Activated CD4-positive, alpha-beta T cell treated with anti-CD3 and anti-CD28 coated beads, Interleukin-2, amount 50 U/mL, for 1 hour (primary cell): ENCODE results near the gene FOXR2.

ENCODE experiments used
- DNase-seq: peaks from one replicate; pipeline ENCODE4 v3.0.0-alpha.2; 2020

Gene FOXR2

GRCh38 chrX:55623100-55623499, at the start of gene FOXR2:
TSS of gene FOXR2 (plus strand) at chrX:55623400. CDS start at chrX:55623712, 312 bp downstream.
- DNase-seq: no peak

- DNase-seq: no peak
These were observed 44.1 kb upstream of the FOXR2 start for GRCh38 chrX:55579115-55579514.

- no peak for DNase-seq
These were observed 40.8 kb upstream of the FOXR2 start for GRCh38 chrX:55582447-55582846.

GRCh38 chrX:55593296-55593695, 29.9 kb upstream of the FOXR2 start:
- no peak for DNase-seq

GRCh38 chrX:55593756-55594257, 29.4 kb upstream of the FOXR2 start:
- no peak for DNase-seq

- no peak for DNase-seq
These were observed 24.9 kb upstream of the FOXR2 start for GRCh38 chrX:55598333-55598732.

- no peak for DNase-seq
These were observed 3.7 kb upstream of the FOXR2 start for GRCh38 chrX:55619547-55619946.

- no peak for DNase-seq
These were observed 1.2 kb downstream of the FOXR2 start for GRCh38 chrX:55624403-55624802.

GRCh38 chrX:55636109-55636508, 12.9 kb downstream of the FOXR2 start:
- no peak for DNase-seq

- no peak for DNase-seq
These were observed 15.7 kb downstream of the FOXR2 start for GRCh38 chrX:55638933-55639332.

- DNase-seq: no peak
These were observed 17.7 kb downstream of the FOXR2 start for GRCh38 chrX:55640854-55641253.

- no peak for DNase-seq
These were observed 25.2 kb downstream of the FOXR2 start for GRCh38 chrX:55648434-55648833.

GRCh38 chrX:55659931-55660330, 36.7 kb downstream of the FOXR2 start:
- no peak for DNase-seq

GRCh38 chrX:55663584-55663983, 40.4 kb downstream of the FOXR2 start:
- no peak for DNase-seq

GRCh38 chrX:55668084-55668483, 44.9 kb downstream of the FOXR2 start:
- DNase-seq: no peak
